ENCODE data around the gene RPS2.

- no peak for TF ChIP-seq CTCF (IDR thresholded peaks at IDR 0.05; ENCODE audit: low read length)
- TF ChIP-seq EZH2 (IDR thresholded peaks at IDR 0.05; ENCODE audit: borderline replicate concordance, low read length): no peak
Measured at GRCh38 chr16:1978476-1979120, 14.0 kb upstream of the RPS2 start.

Data from OCI-LY1 (cell line).